RWPE2 (cell line): ENCODE data around the gene LATS2.

Experiments
- ATAC-seq: fragments of 200-7000 bp; cut with Tn5 transposase; 3 replicates; pipeline ENCODE4 v1.9.1; 2021; ENCODE audit warnings: low read depth
- DNase-seq: peaks from one replicate; pipeline ENCODE4 v3.0.0-alpha.2; 2020; ENCODE audit warnings: low spot score
- H3K27ac ChIP-seq: fragments of 450-650 bp; 2 replicates; pipeline ENCODE4 v1.5.1; 2017; ENCODE audit warnings: mild to moderate bottlenecking; ENCODE audit not compliant: poor library complexity, severe bottlenecking
- H3K27me3 ChIP-seq: fragments of 250-450 bp; sonication (Bioruptor Pico); 2 replicates; pipeline ENCODE4 v1.5.1; 2021; ENCODE audit warnings: mild to moderate bottlenecking, moderate library complexity; ENCODE audit not compliant: insufficient read depth, poor library complexity, severe bottlenecking
- H3K36me3 ChIP-seq: fragments of 250-450 bp; sonication (Bioruptor Pico); 2 replicates; pipeline ENCODE4 v1.5.1; 2020; ENCODE audit warnings: low read depth, mild to moderate bottlenecking, moderate library complexity
- H3K4me1 ChIP-seq: fragments of 250-450 bp; sonication (Bioruptor Pico); 2 replicates; pipeline ENCODE4 v1.5.1; 2021; ENCODE audit warnings: mild to moderate bottlenecking, moderate library complexity; ENCODE audit not compliant: insufficient read depth, poor library complexity, severe bottlenecking
- H3K4me3 ChIP-seq: fragments of 250-450 bp; sonication (Bioruptor Pico); 2 replicates; pipeline ENCODE4 v1.5.1; 2021; ENCODE audit warnings: mild to moderate bottlenecking, moderate library complexity; ENCODE audit not compliant: severe bottlenecking
- H3K9me3 ChIP-seq: fragments of 250-450 bp; sonication (Bioruptor Pico); 2 replicates; pipeline ENCODE4 v1.5.1; 2021; ENCODE audit warnings: mild to moderate bottlenecking, moderate library complexity; ENCODE audit not compliant: severe bottlenecking
- CTCF ChIP-seq: fragments of 450-650 bp; IDR thresholded peaks from one replicate; pipeline ENCODE4 v1.5.1; 2017; ENCODE audit warnings: mild to moderate bottlenecking, moderate library complexity; ENCODE audit not compliant: poor library complexity, severe bottlenecking

Gene LATS2

DNA sequence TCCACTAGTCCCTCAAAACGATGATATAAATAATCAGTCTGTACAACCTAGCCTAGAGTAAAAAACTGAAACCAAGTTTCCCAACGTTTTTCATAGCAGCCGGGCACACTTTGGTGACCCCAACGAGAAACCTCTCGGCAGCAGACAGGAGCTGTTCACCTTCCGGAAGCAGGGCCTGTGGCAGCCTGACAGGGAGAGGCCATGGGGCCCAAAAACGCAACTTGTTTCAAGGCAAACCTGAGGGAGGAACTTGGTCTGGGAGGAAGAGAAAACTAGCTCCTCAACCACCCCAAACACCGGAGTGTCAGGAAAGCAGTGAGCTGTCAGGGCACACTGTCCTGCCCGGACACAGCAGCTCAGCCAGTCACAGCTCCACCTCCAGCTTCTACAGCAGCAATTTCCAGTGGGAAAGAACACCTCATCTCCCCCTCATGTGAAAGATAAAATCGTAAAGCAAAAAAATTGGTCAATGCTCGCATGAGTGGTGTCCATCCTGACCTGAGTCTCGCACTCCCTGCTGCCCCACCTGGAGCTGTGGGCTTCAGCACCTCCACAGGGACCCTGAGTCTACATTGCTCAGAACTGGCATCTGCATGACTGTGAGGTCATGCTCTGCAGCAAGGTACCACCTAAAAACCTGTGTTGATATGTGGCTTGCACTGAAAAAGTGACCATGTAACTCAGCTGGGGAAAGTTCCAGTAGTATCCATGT lies 40.6 kb upstream of the LATS2 start:
- no peak for TF ChIP-seq CTCF
- H3K27me3 ChIP-seq = no peaks in the 10 kb centered on the region
- DNase-seq (no peak), ATAC-seq (no peak)
- H3K4me3 ChIP-seq = no peak overlapping the region
- H3K36me3 ChIP-seq = no peaks in the 10 kb centered on the region
- H3K4me1 ChIP-seq = no peaks in the 10 kb centered on the region
- H3K9me3 ChIP-seq = no peaks in the 10 kb centered on the region
- H3K27ac ChIP-seq = no peak overlapping the region

DNA sequence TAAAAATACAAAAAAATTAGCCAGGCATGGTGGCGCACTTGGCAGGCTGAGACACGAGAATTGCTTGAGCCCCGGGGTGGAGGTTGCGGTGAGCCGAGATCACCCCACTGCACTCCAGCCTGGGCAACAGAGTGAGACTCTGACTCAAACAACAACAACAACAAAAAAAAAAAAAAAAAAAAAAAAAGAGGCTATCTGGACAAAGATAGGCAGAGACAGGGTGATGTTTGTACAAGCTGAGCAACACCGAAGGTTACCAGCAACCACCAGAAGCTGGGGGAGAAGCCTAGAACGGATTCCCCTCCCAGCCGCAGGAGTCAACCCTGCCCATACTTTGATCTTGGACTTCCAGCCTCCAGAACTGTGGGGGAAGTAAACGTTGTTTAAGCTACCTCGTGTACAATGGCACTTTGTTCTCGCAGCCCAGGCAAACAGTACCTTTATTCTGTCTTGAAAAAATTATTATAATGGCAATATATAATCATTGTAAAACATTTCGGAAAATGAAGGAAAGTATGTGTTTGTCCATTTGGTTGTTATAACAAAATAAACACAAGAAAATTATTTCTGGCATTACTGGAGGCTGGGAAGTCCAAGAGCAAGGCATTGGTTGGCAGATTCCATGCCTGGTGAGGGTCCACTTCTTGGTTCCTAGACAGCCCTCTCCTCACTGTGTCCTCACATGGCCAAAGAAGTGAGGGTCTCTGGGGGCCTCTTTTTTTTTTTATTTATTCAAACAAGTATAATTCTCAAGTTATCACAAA lies 39.8 kb upstream of the LATS2 start:
- H3K9me3 ChIP-seq = no peaks in the 10 kb centered on the region
- no peak overlapping the region for H3K27ac ChIP-seq
- no peaks in the 10 kb centered on the region for H3K36me3 ChIP-seq
- ATAC-seq = no peak
- H3K4me3 ChIP-seq = no peak overlapping the region
- no peak for TF ChIP-seq CTCF
- no peaks in the 10 kb centered on the region for H3K27me3 ChIP-seq
- H3K4me1 ChIP-seq = no peaks in the 10 kb centered on the region
- DNase-seq = no peak

- Histone ChIP-seq H3K4me3 (no peak overlapping the region), H3K9me3 (no peaks in the 10 kb centered on the region), H3K4me1 (no peaks in the 10 kb centered on the region), H3K27me3 (no peaks in the 10 kb centered on the region), H3K27ac (no peak overlapping the region), H3K36me3 (no peaks in the 10 kb centered on the region)
- no peak for TF ChIP-seq CTCF
- ATAC-seq (no peak), DNase-seq (no peak)
These were observed 38.8 kb upstream of the LATS2 start for GRCh38 chr13:21100211-21100610.

- Histone ChIP-seq H3K4me1 (no peaks in the 10 kb centered on the region), H3K27me3 (no peaks in the 10 kb centered on the region), H3K27ac (no peak overlapping the region), H3K4me3 (no peak overlapping the region), H3K36me3 (no peaks in the 10 kb centered on the region), H3K9me3 (no peaks in the 10 kb centered on the region)
- DNase-seq = no peak
- ATAC-seq = no peak
- TF ChIP-seq CTCF = no peak
These were observed 33.9 kb upstream of the LATS2 start for GRCh38 chr13:21095311-21095710.

DNA sequence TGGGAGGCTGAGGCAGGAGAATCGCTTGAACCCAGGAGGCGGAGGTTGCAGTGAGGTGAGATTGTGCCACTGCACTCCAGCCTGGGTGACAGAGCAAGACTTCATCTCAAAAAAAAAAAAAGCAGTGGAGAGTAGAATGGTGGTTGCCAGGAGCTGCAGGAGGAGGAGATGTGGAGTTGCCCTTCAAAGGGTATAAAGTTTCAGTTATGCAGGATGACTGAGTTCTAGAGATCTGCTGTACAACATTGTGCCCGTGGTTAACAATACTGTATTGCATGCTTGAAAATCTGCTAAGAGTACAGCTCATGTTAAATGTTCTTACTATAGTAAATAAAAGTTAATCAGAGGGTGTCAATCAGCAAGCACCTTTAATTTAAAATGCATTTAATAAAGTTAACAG lies 28.4 kb upstream of the LATS2 start:
- no peak for ATAC-seq
- H3K9me3 ChIP-seq = no peaks in the 10 kb centered on the region
- DNase-seq = no peak
- no peak for TF ChIP-seq CTCF
- H3K27me3 ChIP-seq = no peaks in the 10 kb centered on the region
- no peak overlapping the region for H3K4me3 ChIP-seq
- H3K4me1 ChIP-seq = no peaks in the 10 kb centered on the region
- no peaks in the 10 kb centered on the region for H3K36me3 ChIP-seq
- no peak overlapping the region for H3K27ac ChIP-seq
